Retinal pigment epithelial cell (primary cell): ENCODE measurements around the gene DSCAM.

ENCODE experiments used
- DNase-seq: peaks from one replicate; pipeline ENCODE4 v3.0.0-alpha.2; 2010; ENCODE audit warnings: low read depth
- H3K4me3 ChIP-seq: 2 replicates; pipeline ENCODE4 v1.5.1; 2011; ENCODE audit warnings: mild to moderate bottlenecking, low read length, control low read depth, moderate library complexity
- CTCF ChIP-seq: conservative IDR thresholded peaks from 2 replicates; pipeline ENCODE4 v1.5.1; 2011; ENCODE audit warnings: low read depth, low read length, control low read depth, inconsistent platforms

DSCAM gene

GRCh38 chr21:40847951-40848350 is 993 bp upstream of the DSCAM start:
- TF ChIP-seq CTCF = no peak
- no peak overlapping the region for H3K4me3 ChIP-seq
- no peak for DNase-seq

DNA sequence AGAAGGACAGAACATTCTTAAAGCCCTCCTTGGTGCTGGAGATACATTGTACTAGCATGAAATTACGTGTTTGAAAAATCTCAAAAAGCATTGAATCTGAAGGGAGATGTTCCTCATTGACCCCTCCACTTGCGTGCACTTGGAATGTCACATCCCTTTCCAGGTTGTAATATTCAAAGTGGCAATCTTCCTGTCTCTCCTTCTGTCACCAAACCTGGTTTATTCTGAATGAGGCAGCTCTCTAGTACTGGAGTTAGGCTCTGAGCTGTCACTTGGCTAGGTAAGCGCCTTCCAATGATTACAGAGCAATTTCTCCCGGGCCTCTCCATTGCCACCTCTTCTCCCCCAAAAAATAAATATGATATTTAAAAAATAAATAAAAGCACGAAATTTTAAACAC is 855 bp downstream of the DSCAM start:
- no peak overlapping the region for H3K4me3 ChIP-seq
- DNase-seq = no peak
- no peak for TF ChIP-seq CTCF

DNA sequence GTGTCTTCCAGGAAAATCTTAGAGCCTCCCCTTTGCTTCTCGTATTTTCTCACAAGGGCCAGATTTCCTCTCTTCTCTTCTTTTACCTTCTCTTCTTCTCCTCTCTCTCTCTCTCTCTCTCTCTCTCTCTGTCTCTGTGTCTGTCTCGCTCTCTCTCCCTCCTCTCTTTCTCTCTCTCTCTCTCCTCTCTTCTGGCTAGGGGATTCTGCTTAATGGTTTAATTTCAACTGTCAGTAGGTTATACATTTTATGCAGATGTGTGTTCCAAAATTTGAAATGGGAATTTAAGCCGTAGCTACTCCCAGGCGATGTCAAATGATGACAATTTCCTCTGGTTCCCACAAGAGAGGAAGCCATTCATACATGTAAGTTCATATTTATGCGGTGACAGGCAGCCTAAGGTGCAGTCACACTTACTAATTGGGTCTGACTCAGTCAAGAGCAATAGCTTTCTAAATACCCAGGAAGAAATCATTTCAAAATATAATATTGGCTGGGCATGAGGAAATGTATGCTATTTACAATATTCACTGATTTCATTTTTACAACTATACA is 1.4 kb downstream of the DSCAM start:
- no peak overlapping the region for H3K4me3 ChIP-seq
- DNase-seq = no peak
- no peak for TF ChIP-seq CTCF

- DNase-seq = no peak
- H3K4me3 ChIP-seq = no peak overlapping the region
- TF ChIP-seq CTCF = no peak
Observed at GRCh38 chr21:40844935-40845334, 2.0 kb downstream of the DSCAM start.

GRCh38 chr21:40842197-40842552 is 4.8 kb downstream of the DSCAM start:
- TF ChIP-seq CTCF = no peak

GRCh38 chr21:40841524-40842196 is 5.3 kb downstream of the DSCAM start:
- DNase-seq = no peak
- H3K4me3 ChIP-seq = peak overlapping the region; percentile 42

More at GRCh38 chr21:40842197-40842552, 4.8 kb downstream of the DSCAM start:
- no peak for DNase-seq
- no peak overlapping the region for H3K4me3 ChIP-seq

More at GRCh38 chr21:40841524-40842196, 5.3 kb downstream of the DSCAM start:
- TF ChIP-seq CTCF = peak; percentile 71
